ENCODE measurements around the gene CUX1.
A peak's percentile ranks its signal among the peaks of the same experiment; 100 is the strongest.
"Not testable (repeated sequence)": the region's sequence is repeated elsewhere in the genome, so short reads cannot be mapped to it uniquely, and the experiment has no call there.

CUX1 gene

DNA sequence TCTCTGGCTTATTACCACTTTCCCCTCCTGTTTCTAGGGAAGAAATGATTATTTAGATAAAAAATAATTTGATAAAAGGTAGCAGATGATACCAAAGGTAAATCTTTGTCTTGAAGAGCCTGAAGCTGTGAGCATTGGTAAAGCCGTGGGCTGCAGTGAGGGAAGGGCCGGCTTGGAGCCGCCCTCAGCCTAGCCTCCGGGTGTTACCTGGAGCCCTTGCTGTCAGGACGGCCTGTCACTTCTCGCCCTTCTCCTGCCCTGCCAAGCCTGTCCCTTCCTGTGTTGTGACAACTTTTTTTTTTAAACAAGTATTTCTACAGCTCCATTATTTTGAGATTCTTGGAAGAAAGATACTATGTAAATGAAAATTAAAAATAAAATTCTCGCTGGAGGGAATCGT is 7.0 kb downstream of the CUX1 start:
- DNase-seq, result no peak

DNA sequence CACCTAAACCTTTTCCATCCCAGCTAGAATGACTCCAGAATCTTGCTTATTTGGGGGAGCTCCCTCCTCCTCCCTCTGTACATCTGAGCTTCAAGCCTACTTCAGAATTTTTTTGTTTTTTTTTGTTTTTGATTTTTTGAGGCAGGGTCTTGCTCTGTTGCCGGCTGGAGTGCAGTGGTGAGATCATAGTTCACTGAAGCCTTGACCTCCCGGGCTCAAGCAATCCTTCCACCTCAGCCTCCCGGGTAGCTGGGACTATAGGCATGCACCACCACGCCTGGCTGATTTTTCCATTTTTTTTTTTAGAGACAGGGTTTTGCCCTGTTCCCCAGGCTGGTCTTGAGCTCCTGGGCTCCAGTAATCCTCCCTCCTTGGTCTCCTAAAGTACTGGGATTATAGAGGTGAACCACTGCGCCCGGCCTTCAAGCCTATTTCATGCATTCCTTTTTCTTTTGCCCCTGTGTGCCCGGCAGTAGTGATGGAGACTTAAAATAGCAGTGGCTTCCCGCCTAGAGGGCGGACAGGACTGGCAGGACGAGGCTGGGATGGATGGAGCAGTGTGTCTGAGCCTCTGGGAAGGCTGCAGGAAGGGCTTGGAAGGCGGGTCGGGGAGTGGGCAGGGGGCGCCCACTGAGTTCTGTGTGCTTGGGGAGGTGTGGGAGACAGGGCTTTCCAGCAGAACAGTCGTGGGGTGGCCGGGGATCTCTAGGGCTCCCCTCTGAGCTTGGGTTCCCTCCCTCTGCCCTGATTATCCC is 8.8 kb downstream of the CUX1 start:
- no peak for DNase-seq

DNA sequence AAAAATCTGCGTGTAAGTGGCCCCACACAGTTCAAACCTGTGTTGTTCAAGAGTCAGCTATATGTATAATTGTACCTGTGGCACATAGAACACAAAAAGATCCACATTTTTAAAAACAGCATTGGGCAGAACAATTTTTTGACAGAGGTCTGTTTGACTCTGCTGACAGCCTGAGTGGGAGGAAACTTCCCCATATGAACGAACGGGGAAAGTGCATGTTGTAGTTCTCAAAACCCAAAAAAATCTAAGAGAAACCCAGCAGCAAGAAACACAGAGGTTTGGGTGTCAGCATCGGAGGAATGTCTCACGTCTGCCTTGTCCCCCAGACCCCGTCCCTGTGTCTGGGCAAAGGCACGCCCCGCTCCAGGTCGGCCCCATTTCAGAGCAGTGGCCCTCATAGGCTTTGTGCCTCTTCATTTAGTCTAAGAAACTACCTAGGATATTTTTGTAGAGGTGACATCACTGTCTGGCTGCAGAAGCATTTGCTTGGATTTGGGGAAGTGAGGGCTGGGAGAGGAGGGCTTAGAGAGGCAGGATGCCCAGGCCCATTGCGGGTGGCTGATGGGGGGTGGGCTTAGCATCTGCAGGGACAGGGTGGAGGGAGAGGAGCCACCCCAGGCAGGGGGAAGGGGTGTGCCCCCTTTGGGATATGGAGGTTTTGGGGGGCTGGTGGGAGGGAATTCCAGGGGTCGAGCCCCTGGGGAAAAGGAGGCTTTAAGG is 11.0 kb downstream of the CUX1 start:
- DNase-seq, result peak; percentile 75

DNA sequence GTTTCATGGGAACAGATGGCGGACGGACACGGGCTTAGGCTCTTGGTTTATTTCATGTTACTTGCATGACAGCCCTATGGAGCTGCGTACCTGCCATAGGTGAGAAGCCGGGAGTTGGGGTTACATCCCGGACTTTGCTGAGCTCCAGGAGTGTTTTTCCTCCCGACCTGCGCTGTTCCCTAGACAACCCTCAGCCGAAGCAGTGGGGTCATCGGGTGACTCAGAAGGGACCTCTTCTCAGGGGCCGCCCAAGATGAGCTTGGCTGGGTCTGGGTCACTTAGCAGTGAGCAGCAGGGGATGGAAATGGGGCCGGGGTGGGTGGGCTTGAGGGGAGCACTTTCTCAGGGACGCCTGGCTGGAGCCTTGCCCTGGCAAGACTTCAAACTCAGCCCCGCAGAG is 11.9 kb downstream of the CUX1 start:
- no peak for DNase-seq

DNA sequence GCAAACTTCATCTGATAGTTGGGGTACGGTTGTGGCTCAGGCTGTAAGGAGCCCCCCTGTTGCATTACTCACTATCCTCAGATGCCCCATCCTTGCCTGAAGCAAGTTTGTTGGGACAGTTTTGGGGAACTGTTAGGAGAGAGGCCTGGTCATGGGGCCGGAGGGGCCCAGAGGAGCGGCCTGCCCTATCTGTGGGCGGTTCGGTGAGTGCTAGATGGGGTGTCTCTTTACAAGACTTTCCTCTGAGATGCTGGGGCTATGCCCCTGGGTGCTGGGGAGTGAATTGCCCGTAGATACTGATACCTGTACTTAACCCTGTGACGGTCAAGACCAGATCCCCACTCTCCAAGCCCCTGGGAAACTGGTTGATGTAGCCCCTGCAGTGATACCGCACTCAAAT is 12.4 kb downstream of the CUX1 start:
- no peak for DNase-seq

DNA sequence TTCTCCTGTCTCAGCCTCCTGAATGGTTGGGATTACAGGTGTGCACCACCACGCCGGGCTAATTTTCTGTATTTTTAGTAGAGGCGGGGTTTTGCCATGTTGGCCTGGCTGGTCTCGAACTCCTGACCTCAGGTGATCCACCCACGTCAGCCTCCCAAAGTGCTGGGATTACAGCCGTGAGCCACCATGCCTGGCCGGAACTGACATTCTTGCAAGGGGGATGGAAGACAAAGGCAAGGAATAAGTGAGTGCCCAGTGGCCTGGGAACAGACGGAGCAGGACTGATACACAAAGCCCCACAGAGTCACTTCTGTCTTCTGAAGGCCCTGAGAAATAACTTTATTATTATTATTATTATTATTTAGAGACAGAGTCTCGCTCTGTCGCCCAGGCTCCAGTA is 14.0 kb downstream of the CUX1 start:
- not testable (repeated sequence) for DNase-seq

DNA sequence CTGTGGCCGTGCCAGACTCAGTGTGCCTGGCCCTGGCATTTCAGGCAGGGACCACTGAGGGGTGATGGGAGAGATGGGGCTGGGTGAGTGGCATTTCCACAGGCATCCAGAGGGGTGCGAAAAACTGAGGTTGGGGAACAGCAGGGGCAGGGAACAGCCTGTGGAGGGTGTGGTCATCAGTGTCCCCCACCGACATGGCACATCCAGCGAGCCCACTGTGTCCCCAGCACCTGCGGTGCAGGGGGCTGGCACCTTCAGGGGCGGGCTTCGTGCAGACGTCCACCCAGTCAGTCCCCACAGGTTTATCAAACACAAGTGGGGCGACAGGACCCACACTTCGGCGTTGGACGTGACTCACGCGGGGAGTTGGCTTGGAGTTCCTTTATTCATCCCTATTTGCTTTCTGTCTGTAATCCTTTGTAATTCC is 14.8 kb downstream of the CUX1 start:
- DNase-seq, result no peak

DNA sequence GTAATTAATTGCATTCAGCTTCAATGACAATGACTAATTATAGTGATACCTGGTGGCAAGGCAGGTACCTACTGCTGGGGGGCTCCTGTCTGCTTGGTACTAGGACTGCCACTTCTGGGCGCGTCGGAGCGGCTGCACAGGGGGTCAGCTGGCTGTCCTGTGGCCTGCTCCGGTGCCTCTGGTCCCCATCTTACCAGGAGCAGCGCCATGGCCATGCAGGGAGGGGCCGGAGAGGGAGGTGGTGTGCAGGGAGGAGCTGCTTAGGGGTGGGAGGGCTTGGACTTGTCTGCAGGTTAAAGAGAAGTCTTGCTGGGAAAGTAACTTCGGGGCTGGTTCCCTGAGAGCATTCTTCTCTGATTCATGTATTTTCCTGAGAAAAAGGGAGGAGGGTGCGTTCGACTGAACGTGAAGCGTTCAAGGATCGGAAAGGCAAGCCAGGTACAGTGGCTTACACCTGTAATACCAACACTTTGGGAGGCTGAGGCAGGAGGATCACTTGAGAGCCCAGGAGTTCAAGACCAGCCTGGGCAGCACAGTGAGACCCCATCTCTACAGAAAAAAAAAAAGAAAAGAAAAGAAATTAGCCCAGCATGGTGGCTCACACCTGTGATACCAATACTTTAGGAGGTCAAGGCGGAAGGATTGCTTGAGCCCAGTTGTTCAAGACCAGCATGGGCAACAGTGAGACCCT is 15.4 kb downstream of the CUX1 start:
- DNase-seq, result no peak

DNA sequence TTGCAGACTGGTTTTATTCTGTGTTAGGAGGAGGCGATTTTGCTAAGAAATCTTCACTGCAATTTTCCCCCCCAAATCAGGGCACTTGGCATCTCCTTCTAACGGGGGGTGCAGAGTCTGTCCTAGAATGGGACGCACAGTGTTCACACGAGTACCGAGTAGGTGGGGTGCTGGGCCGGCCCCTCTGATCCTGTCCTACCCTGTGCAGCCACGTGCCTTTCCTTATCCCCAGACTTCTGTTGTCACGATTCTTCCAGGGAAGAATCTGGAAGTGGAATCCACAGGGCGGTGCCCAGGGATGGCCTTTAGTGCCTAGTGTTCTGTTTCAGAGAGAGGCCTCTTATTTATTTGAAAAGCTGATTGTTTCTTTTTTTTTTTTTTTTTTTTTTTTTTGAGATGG is 16.4 kb downstream of the CUX1 start:
- DNase-seq, result no peak

DNA sequence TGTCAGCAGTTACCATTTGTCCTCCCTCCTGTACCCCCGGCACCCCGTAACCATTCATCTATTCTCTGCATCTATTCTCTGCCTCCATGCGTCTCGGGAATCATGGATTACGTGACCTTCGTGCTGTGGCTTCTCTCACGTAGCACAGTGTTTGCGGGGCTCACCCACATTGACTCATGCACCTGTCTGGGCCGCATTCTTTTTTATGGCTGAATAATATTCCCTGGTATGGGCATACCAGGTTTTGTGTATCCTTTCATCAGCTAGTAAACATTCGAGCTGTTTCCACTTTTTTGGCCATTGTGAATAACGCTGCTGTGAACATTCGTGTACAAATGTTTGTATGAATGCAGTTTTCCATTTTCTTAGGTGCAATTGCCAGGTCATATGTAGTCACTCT is 17.7 kb downstream of the CUX1 start:
- DNase-seq, result no peak

DNA sequence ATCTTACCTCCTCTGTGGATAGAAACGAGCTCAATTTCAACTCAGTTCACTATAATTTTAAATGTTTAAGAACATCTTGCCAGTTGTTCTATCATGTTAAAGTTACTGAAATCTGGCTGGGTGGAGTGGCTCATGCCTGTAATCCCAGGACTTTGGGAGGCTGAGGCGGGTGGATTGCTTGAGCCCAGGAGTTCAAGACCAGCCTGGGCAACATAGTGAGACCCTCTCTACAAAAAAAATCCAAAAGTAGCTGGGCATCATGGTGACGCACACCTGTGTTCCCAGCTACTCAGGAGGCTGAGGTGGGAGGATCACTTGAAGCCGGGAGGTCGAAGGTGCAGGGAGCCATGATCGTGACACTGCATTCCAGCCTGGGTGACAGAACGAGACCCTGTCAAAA is 20.0 kb downstream of the CUX1 start:
- DNase-seq, result not testable (repeated sequence)

DNA sequence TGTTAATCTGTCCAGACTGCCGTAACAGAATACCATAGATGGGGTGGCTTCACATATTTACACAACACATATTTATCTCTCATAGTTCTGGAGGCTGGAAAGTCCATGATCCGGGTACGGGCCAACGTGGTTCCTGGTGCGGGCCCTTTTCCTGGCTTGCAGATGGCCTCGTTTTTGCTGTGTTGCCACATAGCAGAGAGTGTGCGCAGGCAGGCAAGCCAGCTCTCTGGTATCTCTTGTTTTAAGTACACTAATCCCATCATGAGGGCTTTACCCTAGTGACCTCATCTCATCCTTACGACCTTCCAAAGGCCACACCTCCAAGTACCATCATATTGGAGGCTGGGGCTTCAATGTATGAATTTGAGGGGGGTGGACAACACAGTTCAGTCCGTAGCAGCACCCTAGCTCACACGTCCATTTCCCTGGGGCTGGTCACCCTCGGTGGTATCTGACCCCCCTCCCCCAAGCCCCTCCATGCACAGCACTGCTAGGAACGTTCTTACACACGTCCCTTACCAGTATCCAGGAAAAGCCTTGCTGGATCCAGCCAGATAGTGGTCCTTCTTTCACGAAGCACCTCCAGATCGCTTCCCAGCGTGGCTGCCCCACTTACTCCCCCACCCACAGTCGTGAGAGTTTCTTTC is 21.5 kb downstream of the CUX1 start:
- no peak for DNase-seq

DNA sequence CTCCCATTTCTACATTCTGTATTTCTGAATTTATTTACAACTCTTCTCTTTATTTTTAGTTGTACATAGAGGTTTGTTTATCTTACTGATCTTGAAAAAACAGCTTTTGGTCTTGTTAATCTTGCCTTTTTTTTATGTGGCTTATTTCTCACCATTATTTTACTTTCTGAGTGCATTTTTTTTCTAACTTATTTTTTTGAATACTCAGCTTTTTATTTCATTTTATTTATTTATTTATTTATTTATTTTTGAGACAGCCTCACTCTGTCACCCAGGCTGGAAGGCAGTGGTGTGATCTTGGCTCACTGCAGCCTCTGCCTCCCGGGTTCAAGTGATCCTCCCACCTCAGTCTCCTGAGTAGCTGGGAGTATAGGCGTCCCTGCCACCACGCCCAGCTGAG is 23.9 kb downstream of the CUX1 start:
- no peak for DNase-seq

DNA sequence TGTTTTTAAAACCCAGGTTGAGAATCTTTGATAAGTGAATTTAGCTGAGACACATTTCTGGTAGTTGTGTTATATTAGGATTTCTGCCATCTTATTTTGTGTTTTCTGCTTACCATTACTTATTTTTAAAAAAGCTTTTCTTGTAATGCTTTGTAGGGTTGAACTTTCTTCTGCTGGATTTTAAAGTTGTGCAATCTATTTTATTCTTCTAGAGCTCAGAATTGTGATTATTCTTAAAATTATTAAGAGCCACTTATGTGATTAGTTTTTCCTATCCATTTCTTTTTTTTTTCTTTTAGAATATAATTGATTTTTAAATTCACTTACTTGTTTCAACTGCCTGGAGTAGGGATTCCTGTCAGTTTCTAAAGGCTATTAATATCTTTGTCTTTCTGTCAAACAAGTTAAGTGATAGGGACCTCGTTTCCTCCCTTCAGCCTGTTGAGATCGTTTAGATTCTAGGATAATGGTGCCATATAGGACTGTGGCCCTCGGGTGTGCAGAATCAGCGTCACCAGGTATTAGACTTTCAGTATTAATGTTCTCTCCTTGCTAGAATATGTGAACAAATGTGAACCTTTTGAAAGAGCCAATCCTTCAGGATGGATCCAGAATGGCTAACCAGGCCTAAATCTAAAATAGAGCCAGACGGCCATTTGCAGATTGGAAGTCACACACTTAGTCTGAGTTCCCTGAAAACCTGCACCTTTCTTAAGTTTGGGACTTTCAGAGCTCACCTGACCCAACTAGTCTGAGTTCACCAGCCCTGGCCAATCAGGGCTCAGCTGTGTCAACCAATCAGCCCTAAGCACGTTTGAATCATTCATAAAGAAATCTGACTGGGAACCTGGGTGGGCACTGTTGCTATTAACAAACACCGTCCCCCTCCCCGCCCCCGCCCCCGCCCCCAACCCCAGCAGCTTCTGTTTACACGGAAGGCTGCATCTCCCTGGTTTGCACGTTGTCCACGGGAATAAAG is 26.2 kb downstream of the CUX1 start:
- no peak for DNase-seq

DNA sequence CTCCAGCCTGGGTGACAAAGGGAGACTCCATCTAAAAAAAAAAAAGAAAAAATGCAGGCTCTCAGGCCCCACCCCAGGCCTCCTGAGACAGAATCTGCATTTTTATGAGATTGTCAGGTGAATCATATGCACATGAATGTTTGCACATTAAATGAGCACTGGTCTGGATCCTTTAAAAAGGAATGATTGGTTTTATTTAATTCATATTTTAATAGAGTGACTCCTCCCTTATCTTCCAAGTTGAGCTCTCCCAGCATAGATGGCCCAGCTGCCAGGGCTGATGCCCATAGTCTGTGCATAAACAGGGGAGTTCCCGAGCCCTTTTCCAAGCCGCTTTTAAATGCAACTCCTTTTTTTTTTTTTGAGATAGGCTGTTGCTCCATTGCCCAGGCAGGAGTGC is 28.5 kb downstream of the CUX1 start:
- no peak for DNase-seq

DNA sequence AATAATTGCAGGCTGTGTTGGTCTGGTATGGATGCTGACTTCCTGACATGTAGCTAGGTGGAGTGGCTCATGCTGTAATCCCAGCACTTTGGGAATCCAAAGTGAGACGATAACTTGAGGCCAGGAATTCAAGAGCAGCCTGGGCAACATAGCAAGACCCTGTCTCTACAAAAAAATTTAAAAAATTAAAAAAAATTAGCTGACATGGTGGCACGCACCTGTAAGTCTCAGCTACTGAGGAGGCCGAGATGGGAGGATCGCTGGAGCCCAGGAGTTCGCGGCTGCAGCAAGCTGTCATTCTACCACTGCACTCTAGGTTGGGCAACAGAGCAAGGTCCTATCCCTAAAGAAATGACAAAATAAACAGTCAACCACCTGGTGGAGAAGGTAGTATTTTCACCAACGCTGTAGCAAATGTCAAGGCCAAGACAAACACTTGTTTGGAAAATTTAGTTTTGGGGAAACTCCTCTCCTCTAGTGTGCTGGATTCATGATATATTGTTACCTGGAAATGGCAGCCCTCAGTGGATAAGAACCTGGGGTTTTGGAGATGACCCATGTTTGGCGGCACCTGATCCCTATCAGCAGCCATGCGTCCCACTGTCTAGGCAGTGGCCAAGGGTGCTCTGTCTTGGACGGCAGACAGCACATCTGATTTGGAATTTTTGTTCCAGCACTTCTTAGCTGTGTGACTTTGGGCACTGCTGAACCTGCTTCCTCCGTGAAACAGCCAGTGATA is 29.5 kb downstream of the CUX1 start:
- DNase-seq, result no peak

DNA sequence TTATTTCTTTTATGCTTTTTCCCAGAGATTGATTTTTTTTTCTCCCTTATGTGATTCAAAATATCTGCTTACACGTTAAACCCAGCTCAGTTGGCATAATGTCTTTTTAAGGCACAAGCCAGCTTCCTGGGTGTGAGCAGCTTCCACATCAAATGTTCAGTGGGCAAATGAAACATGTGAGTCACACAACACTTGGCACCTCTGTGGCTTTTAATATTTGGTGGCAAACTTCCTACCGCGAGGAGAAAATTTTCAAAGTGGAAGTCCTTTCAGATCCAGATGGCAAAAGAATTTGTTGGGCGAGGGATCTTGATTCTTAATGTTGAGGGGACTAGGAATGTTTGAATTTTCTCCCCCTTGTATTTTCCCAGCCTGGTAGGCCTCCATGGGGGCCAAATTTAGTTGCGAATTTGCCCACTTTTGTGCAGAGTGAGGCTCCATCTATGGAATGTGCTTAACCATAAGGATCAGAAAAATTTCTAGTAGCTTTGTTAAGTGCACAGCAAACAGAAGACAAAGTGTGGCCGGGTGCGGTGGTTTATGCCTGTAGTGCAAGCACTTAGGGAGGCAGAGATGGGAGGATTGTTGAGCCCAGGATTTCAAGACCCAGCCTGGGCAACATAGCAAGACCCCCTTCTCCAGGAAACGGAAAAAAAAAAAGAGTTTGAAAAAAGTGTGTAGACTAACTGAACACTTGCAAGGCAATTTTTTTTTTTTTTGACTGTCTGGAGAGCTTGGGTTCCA is 31.0 kb downstream of the CUX1 start:
- DNase-seq, result no peak

DNA sequence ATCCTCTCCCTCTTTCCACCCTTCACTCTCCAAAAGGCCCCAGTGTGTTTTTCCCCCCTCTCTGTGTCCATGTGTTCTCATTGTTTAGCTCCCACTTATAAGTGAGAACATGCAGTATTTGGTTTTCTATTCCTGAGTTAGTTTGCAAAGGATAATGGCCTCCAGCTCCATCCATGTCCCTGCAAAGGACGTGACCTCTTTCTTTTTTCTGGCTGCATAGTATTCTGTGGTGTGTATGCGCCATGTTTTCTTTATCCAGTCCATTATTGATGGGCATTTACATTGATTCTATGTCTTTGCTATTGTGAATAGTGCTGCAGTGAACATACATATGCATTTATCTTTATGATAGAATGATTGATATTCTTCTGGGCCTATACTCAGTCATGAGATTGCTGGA is 31.9 kb downstream of the CUX1 start:
- DNase-seq, result not testable (repeated sequence)

DNA sequence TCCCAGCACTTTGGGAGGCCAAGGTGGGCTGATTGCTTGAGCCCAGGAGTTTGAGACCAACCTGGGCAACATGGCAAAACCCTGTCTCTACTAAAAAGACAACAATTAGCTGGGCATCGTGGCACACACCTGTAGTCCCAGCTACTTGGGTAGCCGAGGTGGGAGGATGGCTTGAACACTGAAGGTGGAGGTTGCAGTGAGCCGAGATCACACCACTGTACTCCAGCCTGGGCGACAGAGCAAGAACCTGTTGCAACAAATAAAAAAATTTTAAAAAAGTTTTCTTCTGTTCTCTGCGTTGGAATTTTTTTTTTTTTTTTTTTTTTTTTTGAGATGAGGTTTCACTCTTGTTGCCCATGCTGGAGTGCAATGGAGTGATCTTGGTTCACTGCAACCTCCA is 34.9 kb downstream of the CUX1 start:
- not testable (repeated sequence) for DNase-seq

DNA sequence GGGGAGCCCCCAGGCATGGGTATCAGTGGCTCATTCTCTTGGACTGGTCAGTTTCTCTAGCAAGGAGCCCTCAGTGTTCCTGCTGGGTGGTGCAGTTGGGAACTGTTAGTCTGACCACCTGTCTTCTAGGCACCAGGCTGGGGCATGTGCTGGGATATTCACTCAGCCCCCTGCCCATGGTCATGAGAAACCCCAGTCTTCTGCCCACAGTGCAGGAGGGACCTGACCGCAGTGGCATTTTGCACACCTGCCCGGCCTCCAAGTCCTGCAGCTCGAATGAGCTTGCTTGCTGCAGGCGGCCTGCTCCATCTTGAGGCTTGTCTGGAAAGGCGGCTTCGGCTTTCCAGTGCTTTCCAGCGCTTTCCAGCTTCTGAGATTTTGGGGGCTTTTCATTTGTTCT is 36.3 kb downstream of the CUX1 start:
- DNase-seq, result no peak
